AG10803 (cell line): Measurements from ENCODE around the gene GLT6D1.
"Not testable (repeated sequence)": the region's sequence is repeated elsewhere in the genome, so short reads cannot be mapped to it uniquely, and the experiment has no call there.

ENCODE experiments used
- DNase-seq: peaks from one replicate; pipeline ENCODE4 v3.0.0; 2010; ENCODE audit warnings: low read depth
- H3K4me3 ChIP-seq: 2 replicates; pipeline ENCODE4 v1.5.1; 2011; ENCODE audit warnings: mild to moderate bottlenecking, low read length, control low read depth
- TF ChIP-seq, protein P1 (sequence below): conservative IDR thresholded peaks from 2 replicates; pipeline ENCODE4 v1.5.1; 2011; ENCODE audit warnings: mild to moderate bottlenecking, low read length, control low read depth, inconsistent platforms

GLT6D1 gene

DNA sequence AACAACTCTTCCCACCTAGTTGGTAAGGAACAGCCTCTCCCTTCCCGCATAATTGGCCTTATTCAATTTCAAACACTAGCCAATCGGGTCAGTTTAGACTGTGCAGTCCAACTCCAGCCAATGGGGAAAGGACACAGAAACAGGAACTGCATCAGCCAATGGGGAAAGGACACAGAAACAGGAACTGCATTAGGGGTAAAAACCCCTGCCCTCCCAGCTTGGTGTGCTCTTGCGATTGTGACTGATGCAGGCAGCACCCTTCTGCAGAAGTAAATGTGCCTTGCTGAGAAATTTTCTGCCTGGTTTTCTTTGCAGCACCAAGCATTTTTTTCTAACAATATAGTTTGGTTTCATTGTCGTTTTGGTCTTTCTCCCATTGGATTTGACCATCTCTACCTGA, 8.5 kb upstream of the GLT6D1 start:
- no peak for DNase-seq
- no peak overlapping the region for H3K4me3 ChIP-seq
- TF ChIP-seq, protein P1, sequence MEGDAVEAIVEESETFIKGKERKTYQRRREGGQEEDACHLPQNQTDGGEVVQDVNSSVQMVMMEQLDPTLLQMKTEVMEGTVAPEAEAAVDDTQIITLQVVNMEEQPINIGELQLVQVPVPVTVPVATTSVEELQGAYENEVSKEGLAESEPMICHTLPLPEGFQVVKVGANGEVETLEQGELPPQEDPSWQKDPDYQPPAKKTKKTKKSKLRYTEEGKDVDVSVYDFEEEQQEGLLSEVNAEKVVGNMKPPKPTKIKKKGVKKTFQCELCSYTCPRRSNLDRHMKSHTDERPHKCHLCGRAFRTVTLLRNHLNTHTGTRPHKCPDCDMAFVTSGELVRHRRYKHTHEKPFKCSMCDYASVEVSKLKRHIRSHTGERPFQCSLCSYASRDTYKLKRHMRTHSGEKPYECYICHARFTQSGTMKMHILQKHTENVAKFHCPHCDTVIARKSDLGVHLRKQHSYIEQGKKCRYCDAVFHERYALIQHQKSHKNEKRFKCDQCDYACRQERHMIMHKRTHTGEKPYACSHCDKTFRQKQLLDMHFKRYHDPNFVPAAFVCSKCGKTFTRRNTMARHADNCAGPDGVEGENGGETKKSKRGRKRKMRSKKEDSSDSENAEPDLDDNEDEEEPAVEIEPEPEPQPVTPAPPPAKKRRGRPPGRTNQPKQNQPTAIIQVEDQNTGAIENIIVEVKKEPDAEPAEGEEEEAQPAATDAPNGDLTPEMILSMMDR, result no peak

DNA sequence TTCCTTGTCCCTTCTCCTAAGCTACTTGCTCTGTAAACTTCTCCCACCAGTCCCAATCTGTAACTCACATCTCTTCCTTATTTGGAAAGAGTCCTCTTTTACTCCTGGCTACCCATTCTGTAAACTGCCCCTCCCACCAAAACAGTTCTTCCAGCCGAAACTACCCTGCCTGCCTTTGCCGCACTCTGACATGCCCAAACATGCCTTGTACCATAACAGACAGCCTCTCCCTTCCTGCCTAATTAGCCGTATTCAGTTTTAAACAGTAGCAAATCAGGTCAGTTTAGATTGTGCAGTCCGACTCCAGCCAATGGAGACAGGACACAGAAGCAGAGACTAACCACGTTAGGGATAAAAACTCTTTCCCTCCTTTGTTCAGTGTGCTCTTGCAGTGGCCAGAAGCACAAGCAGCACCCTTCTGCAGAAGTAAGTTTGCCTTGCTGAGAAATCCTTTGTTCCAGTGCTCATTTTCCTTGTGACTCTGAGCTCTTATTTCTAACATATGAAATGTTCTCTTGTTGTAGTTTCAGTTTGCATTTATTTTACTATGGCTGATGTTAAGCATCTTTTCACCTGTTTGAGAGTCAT, 5.4 kb upstream of the GLT6D1 start:
- no peak for DNase-seq
- no peak overlapping the region for H3K4me3 ChIP-seq
- TF ChIP-seq, protein P1, result no peak

DNA sequence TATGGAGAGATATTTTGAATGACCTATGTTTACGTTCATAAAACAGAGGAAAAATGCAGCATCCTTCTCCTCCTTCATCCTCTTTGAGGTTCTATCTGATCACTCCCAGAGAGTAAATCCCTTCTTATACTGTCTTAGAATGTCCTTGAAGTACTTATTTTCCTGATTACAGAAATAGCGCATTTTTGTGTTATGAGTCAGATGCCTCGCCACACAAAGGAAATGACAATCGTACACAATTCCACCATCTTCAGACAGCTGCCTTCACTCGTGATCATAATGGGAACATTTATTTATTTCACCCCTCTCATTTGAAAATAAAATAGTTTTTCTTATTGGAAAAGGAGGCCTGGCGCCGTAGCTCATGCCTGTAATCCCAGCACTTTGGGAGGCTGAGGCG, 2.4 kb upstream of the GLT6D1 start:
- DNase-seq, result peak; percentile 15
- H3K4me3 ChIP-seq, result no peak overlapping the region
- TF ChIP-seq, protein P1, result no peak

DNA sequence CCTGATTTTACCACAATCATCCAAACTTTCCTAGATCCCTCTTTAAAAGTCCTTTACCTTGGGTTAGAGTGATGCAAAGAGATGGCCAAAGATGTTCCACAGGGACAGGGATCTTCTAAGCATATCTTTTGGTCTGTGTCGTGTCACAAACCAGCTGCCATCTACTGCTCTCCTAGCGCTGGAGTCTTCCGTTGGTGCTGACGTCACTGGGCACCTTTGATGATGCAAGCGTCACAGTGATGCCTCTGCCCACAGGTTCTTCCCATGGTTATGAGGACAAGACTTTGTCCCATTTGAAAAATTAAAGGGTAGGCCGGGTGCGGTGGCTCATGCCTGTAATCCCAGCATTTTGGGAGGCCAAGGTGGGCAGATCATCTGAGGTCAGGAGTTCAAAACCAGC, 1.7 kb upstream of the GLT6D1 start:
- DNase-seq, result no peak
- TF ChIP-seq, protein P1, result no peak
- no peak overlapping the region for H3K4me3 ChIP-seq

DNA sequence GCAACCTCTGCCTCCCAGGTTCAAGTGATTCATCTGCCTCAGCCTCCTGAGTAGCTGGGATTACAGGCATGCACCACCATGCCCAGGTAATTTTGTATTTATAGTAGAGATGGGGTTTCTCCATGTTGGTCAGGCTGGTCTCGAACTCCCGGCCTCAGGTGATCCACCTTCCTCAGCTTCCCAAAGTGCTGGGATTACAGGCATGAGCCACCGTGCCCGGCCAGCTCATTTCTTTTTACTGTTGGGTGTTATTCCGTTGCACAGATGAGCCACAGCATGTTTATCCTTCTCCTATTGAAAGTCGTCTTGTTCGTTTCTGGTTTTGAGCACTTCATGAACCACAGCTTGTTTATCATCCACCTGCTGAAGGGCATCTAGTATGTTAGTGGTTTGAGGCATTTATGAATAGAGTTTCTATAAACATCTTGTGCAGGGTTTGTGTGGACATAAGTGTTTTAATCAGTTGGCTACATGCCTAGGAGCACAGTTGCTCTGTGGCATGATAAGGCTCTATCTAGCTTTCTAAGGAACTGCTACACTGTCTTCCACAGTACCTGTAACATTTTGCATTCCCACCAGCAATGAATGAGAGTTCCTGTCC, 2.3 kb downstream of the GLT6D1 start:
- not testable (repeated sequence) for H3K4me3 ChIP-seq, DNase-seq

DNA sequence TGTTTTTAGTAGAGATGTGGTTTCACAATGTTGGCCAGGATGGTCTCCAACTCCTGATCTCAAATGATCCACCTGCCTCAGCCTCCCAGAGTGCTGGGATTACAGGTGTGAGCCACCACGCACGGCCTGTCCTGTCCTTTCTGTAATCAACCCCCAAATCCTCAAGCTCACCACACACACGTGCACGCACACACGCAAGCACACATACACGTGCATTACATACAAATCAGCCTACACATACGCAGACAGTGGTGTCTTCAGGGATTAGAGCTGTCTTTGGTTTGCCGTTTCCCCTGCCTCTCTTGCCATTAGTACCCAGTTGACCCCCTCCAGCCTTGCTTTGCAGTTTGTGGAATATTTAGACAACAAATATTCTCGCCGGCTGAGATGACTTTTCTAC, 6.5 kb downstream of the GLT6D1 start:
- DNase-seq, result no peak
- no peak overlapping the region for H3K4me3 ChIP-seq
- TF ChIP-seq, protein P1, result no peak

DNA sequence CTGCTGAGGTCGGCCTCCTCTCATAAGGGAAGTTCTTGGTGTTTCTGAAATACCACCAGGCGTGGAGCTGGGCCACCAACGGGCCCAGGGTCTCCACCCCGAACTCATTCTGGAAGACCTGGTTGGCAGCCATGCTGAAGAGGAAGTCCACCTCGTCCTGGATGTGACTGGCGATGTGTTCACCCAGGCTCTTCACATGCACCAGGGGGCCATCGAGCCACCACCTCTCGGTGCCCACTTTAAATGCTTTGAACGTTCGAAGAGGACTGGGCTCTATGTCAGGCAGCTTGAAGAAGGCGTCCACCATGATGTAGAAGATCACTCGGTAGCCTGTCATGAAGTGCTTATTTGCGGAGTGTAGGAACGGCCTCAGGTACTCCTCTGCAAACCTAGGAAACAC, 15.1 kb downstream of the GLT6D1 start:
- no peak overlapping the region for H3K4me3 ChIP-seq
- TF ChIP-seq, protein P1, result no peak
- no peak for DNase-seq
